K562 (cell line): ENCODE measurements around the gene PGPEP1. TPM values are rescaled to one million over a fixed set of nuclear protein-coding genes. Genes with fewer than 3 reads are reported as not detected.

Experiments used
- ATF1 ChIP-seq, 2 experiments: fragments of 450-650 bp in 1 of 2; IDR thresholded peaks; 2 replicates each; pipeline ENCODE4 v1.6.1; 2016; ENCODE audit warnings: missing compliant biosample characterization in 1 of 2, missing genetic modification characterization in 1 of 2
- CC2D1A ChIP-seq: fragments of 450-650 bp; IDR thresholded peaks from 2 replicates; pipeline ENCODE4 v1.6.1; 2017; ENCODE audit warnings: mild to moderate bottlenecking
- EGR1 ChIP-seq: fragments of 450-650 bp; conservative IDR thresholded peaks from 2 replicates; pipeline ENCODE4 v1.6.1; 2017; ENCODE audit warnings: mild to moderate bottlenecking
- LEF1 ChIP-seq: fragments of 450-650 bp; IDR thresholded peaks from 2 replicates; pipeline ENCODE4 v1.6.1; 2016; ENCODE audit warnings: mild to moderate bottlenecking
- MTA1 ChIP-seq: fragments of 450-650 bp; IDR thresholded peaks from 2 replicates; pipeline ENCODE4 v1.6.1; 2017; ENCODE audit warnings: borderline replicate concordance
- MYBL2 ChIP-seq, 2 experiments: fragments of 450-650 bp in 1 of 2; sonication (generic) in 1 of 2; formaldehyde crosslinking in 1 of 2; IDR thresholded peaks; 2 replicates each; pipeline versions ENCODE4 v1.6.1 to v1.8.1; 2017 to 2022; ENCODE audit warnings: borderline replicate concordance in 1 of 2, inconsistent platforms in 1 of 2, low read depth in 1 of 2, mild to moderate bottlenecking in 1 of 2, missing genetic modification reagents in 1 of 2, moderate library complexity in 1 of 2
- NCOR1 ChIP-seq: fragments of 450-650 bp; IDR thresholded peaks from 2 replicates; pipeline ENCODE4 v1.6.1; 2016; ENCODE audit warnings: mild to moderate bottlenecking, moderate library complexity
- NFATC3 ChIP-seq: fragments of 450-650 bp; IDR thresholded peaks from 2 replicates; pipeline ENCODE4 v1.6.1; 2017; ENCODE audit warnings: mild to moderate bottlenecking
- NR2C1 ChIP-seq, 2 experiments: fragments of 450-650 bp; IDR thresholded peaks; 2 replicates each; pipeline ENCODE4 v1.6.1; 2017; ENCODE audit warnings: mild to moderate bottlenecking in 2 of 2, antibody characterized with exemption in 1 of 2, inconsistent platforms in 1 of 2, missing compliant biosample characterization in 1 of 2, missing genetic modification characterization in 1 of 2
- POLR2A ChIP-seq: fragments of 450-650 bp; conservative IDR thresholded peaks from 2 replicates; pipeline ENCODE4 v1.6.1; 2016
- SP2 ChIP-seq: IDR thresholded peaks from 2 replicates; pipeline ENCODE4 v1.6.1; 2011; ENCODE audit warnings: mild to moderate bottlenecking, low read depth, low read length, moderate library complexity; ENCODE audit not compliant: poor library complexity, severe bottlenecking; ENCODE audit errors: extremely low read depth
- STAG1 ChIP-seq: sonication (generic); formaldehyde crosslinking; IDR thresholded peaks from 2 replicates; pipeline ENCODE4 v1.5.0; 2020; ENCODE audit warnings: missing genetic modification reagents, borderline replicate concordance
- TCF3 ChIP-seq: sonication (generic); formaldehyde crosslinking; IDR thresholded peaks from 2 replicates; pipeline ENCODE4 v1.4.0; 2020; ENCODE audit warnings: mild to moderate bottlenecking, missing genetic modification reagents
- ZNF224 ChIP-seq: sonication (generic); formaldehyde crosslinking; IDR thresholded peaks from 2 replicates; pipeline ENCODE4 v1.8.0; 2022; ENCODE audit warnings: mild to moderate bottlenecking, missing genetic modification reagents
- ZNF584 ChIP-seq: fragments of 200-800 bp; sonication (Bioruptor generic); IDR thresholded peaks from 2 replicates; pipeline ENCODE4 v1.6.1; 2016; ENCODE audit warnings: low read depth, mild to moderate bottlenecking, missing genetic modification characterization, missing compliant biosample characterization
- ZZZ3 ChIP-seq: fragments of 450-650 bp; IDR thresholded peaks from 2 replicates; pipeline ENCODE4 v1.6.1; 2016; ENCODE audit warnings: antibody characterized with exemption, mild to moderate bottlenecking, moderate library complexity
- polyA plus RNA-seq, 8 experiments: library from polyadenylated mRNA; depleted of rRNA in 4 of 8; stranded (reverse) in 5 of 8; unstranded in 3 of 8; fragments of >200 nt; fragmentation: Nextera tagmentation in 2 of 8; fragmentation: Illumina TruSeq in 1 of 8; extraction: Ambion mirVana in 2 of 8; extraction: Trizol in 1 of 8; gene quantifications; 2 replicates each; pipeline versions ENCODE4 v1.2.1 to v1.2.3, GENCODE V29; 2011 to 2014; ENCODE audit warnings: inconsistent platforms in 1 of 8, missing spikeins in 1 of 8
- total RNA-seq, 7 experiments: library from RNA; depleted of rRNA in 6 of 7; stranded (reverse); fragments of >200 nt in 6 of 7; fragmentation: Illumina TruSeq in 2 of 7; extraction: Trizol in 2 of 7; gene quantifications; 2 replicates each; pipeline versions ENCODE4 v1.2.1 to v1.2.3, GENCODE V29; 2011 to 2021; ENCODE audit warnings: low replicate concordance in 1 of 7
- TF ChIP-seq, protein P1 (sequence below): fragments of 250-450 bp; sonication (Bioruptor Pico); IDR thresholded peaks from 2 replicates; pipeline ENCODE4 v1.8.0; 2021; ENCODE audit warnings: moderate library complexity, mild to moderate bottlenecking, inconsistent platforms
- TF ChIP-seq, protein P2 (sequence below), 3 experiments: IDR thresholded peaks in 2 of 3; conservative IDR thresholded peaks in 1 of 3; 2 replicates each; pipeline ENCODE4 v1.5.1; 2011 to 2012; ENCODE audit warnings: low read length in 3 of 3, mild to moderate bottlenecking in 3 of 3, control low read depth in 2 of 3, improper control_type of control experiment in 1 of 3, inconsistent platforms in 1 of 3, low read depth in 1 of 3, mixed read lengths in 1 of 3, moderate library complexity in 1 of 3; ENCODE audit not compliant: insufficient read depth in 2 of 3
- TF ChIP-seq, protein P3 (sequence below), 2 experiments: fragments of 450-650 bp; conservative IDR thresholded peaks; 2 replicates each; pipeline ENCODE4 v1.6.1; 2017; ENCODE audit warnings: mild to moderate bottlenecking in 2 of 2, moderate library complexity in 2 of 2
- TF ChIP-seq, protein P4 (sequence below): fragments of 450-650 bp; IDR thresholded peaks from 2 replicates; pipeline ENCODE4 v1.6.1; 2016; ENCODE audit warnings: antibody characterized with exemption
- TF ChIP-seq, protein P5 (sequence below): sonication (generic); formaldehyde crosslinking; IDR thresholded peaks from 2 replicates; pipeline ENCODE4 v1.9.0; 2022; ENCODE audit warnings: mild to moderate bottlenecking, missing genetic modification reagents

The PGPEP1 gene
- total and polyA plus RNA-seq, 9 of the 15 experiments (the other 6 are each of a cell fraction or from before 2014, with no cell fraction given): 10.0 to 69.6 (median 33.5) TPM

DNA sequence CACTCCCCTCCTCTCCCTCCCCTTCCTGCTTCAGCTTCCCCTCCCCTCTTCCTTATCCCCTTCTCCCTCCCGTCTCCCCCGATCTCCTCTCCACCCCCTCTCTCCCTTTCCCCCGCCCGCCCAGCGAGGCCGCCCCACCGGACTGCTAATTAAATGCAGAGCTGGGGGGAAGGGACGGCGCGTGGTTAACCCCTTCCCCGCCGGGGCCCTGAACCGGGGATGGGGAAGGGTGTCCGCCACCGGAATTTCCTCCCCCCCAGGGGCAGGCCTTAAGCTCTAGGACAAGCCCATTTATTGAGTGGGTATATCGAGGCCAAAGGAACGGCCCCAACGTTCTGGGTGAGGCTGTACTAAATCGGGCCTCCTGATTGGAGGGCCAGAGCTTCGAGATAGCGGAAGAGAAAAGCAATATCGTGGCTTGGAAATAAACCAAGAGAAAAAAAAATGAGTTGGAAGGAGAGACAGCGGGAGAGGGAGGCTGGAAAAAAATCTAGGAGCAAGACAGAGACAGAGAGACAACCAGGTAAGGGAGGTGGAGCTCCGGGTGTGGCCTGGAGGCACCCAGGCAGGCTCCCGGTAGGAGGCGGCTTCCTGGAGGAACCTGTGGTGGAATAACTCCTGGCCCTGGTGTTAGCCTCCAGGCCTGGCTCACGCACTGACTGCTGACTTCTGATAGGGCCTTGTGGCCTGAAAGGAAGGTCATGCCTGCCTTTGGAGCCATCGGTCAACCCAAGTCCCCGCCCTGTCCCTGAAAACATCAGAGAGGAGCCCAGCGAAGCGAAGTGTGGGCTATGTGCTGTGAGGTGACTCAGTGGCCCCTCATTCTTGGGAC is 47.4 kb upstream of the PGPEP1 start (continued):
- peak; percentile 43; the same call in 1 of the 2 replicates for TF ChIP-seq CC2D1A
- TF ChIP-seq, protein P1, sequence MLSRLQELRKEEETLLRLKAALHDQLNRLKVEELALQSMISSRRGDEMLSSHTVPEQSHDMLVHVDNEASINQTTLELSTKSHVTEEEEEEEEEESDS (CRISPR knock-in tag): no peak
- TF ChIP-seq NR2C1 (IDR thresholded peaks at IDR 0.05): peak; percentile 22; the same call in 1 of the 2 replicates
- TF ChIP-seq NR2C1 (tag; IDR thresholded peaks at IDR 0.05): peak; percentile 61; the same call in 1 of the 2 replicates
- TF ChIP-seq LEF1: peak; percentile 63
- peak; percentile 61 for TF ChIP-seq NCOR1
- TF ChIP-seq, protein P2, sequence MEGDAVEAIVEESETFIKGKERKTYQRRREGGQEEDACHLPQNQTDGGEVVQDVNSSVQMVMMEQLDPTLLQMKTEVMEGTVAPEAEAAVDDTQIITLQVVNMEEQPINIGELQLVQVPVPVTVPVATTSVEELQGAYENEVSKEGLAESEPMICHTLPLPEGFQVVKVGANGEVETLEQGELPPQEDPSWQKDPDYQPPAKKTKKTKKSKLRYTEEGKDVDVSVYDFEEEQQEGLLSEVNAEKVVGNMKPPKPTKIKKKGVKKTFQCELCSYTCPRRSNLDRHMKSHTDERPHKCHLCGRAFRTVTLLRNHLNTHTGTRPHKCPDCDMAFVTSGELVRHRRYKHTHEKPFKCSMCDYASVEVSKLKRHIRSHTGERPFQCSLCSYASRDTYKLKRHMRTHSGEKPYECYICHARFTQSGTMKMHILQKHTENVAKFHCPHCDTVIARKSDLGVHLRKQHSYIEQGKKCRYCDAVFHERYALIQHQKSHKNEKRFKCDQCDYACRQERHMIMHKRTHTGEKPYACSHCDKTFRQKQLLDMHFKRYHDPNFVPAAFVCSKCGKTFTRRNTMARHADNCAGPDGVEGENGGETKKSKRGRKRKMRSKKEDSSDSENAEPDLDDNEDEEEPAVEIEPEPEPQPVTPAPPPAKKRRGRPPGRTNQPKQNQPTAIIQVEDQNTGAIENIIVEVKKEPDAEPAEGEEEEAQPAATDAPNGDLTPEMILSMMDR (IDR thresholded peaks at IDR 0.05 in 2 of 3, conservative IDR thresholded peaks at IDR 0.05 in 1 of 3; ENCODE audit: insufficient read depth in 2 of 3, low read depth in 1 of 3, low read length in 3 of 3): peak in 2 of 3 experiments; percentile 1 to 10; a peak in 1 of 6 replicates
- TF ChIP-seq ATF1 (CRISPR knock-in tag; IDR thresholded peaks at IDR 0.05): no peak
- TF ChIP-seq ATF1 (tag; IDR thresholded peaks at IDR 0.05): 0 out of 2 replicates have a peak, but pooled peaks have one; percentile 3
- no peak for TF ChIP-seq MYBL2 (IDR thresholded peaks at IDR 0.05; ENCODE audit: low read depth)
- no peak for TF ChIP-seq MYBL2 (CRISPR knock-in tag; IDR thresholded peaks at IDR 0.05; ENCODE audit: borderline replicate concordance)
- TF ChIP-seq TCF3 (CRISPR knock-in tag): peak; percentile 40; the same call in 1 of the 2 replicates
- TF ChIP-seq NFATC3: 0 out of 2 replicates have a peak, but pooled peaks have one; percentile 45
- TF ChIP-seq POLR2A: peak; percentile 68; the same call in 1 of the 2 replicates
- TF ChIP-seq, protein P3, sequence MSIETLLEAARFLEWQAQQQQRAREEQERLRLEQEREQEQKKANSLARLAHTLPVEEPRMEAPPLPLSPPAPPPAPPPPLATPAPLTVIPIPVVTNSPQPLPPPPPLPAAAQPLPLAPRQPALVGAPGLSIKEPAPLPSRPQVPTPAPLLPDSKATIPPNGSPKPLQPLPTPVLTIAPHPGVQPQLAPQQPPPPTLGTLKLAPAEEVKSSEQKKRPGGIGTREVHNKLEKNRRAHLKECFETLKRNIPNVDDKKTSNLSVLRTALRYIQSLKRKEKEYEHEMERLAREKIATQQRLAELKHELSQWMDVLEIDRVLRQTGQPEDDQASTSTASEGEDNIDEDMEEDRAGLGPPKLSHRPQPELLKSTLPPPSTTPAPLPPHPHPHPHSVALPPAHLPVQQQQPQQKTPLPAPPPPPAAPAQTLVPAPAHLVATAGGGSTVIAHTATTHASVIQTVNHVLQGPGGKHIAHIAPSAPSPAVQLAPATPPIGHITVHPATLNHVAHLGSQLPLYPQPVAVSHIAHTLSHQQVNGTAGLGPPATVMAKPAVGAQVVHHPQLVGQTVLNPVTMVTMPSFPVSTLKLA (conservative IDR thresholded peaks at IDR 0.05): peak; percentile 48; a peak in 3 of 4 replicates
- TF ChIP-seq, protein P4, sequence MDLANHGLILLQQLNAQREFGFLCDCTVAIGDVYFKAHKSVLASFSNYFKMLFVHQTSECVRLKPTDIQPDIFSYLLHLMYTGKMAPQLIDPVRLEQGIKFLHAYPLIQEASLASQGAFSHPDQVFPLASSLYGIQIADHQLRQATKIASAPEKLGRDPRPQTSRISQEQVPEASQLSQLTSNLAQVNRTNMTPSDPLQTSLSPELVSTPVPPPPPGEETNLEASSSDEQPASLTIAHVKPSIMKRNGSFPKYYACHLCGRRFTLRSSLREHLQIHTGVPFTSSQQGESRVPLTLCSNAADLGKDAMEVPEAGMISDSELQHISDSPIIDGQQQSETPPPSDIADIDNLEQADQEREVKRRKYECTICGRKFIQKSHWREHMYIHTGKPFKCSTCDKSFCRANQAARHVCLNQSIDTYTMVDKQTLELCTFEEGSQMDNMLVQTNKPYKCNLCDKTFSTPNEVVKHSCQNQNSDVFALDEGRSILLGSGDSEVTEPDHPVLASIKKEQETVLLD: peak; percentile 52; the same call in 1 of the 2 replicates
- TF ChIP-seq MTA1: peak; percentile 29; the same call in 1 of the 2 replicates
- TF ChIP-seq STAG1 (CRISPR knock-in tag): peak; percentile 28; the same call in 1 of the 2 replicates
- peak; percentile 48; the same call in 1 of the 2 replicates for TF ChIP-seq EGR1
- no peak for TF ChIP-seq ZZZ3
- 0 out of 2 replicates have a peak, but pooled peaks have one; percentile 43 for TF ChIP-seq ZNF584 (CRISPR knock-in tag)
- no peak for TF ChIP-seq SP2
- TF ChIP-seq ZNF224 (CRISPR knock-in tag): no peak
- TF ChIP-seq, protein P5, sequence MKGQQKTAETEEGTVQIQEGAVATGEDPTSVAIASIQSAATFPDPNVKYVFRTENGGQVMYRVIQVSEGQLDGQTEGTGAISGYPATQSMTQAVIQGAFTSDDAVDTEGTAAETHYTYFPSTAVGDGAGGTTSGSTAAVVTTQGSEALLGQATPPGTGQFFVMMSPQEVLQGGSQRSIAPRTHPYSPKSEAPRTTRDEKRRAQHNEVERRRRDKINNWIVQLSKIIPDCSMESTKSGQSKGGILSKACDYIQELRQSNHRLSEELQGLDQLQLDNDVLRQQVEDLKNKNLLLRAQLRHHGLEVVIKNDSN (CRISPR knock-in tag): peak; percentile 45
